HEK293T (cell line): Measurements from ENCODE around the gene APOC3.
A peak's percentile ranks its signal among the peaks of the same experiment; 100 is the strongest.
"Not testable (repeated sequence)": the region's sequence is repeated elsewhere in the genome, so short reads cannot be mapped to it uniquely, and the experiment has no call there.

Experiments used
- CTCF ChIA-PET: fragments of 350-600 bp; formaldehyde crosslinking; extraction: SDS; loops from one replicate; lab custom pipeline; 2021; ENCODE audit warnings: antibody characterized with exemption, inconsistent platforms; lab: Yijun Ruan, JAX
- POLR2A ChIA-PET: fragments of 350-600 bp; formaldehyde crosslinking; extraction: SDS; loops from one replicate; lab custom pipeline; 2020; ENCODE audit warnings: antibody characterized with exemption, inconsistent platforms; lab: Yijun Ruan, JAX
- DNase-seq: peaks from one replicate; pipeline ENCODE4 v3.0.0; 2012; ENCODE audit warnings: mixed read lengths; ENCODE audit errors: extremely low spot score
- ARNT ChIP-seq: fragments of 450-650 bp; IDR thresholded peaks from 2 replicates; pipeline ENCODE4 v1.6.1; 2017; ENCODE audit warnings: mild to moderate bottlenecking
- BHLHE40 ChIP-seq: fragments of 450-650 bp; IDR thresholded peaks from 2 replicates; pipeline ENCODE4 v1.6.1; 2016; ENCODE audit warnings: mild to moderate bottlenecking, moderate library complexity, borderline replicate concordance
- CTBP1 ChIP-seq: fragments of 450-650 bp; IDR thresholded peaks from 2 replicates; pipeline ENCODE4 v1.6.1; 2016; ENCODE audit warnings: borderline replicate concordance
- ELF4 ChIP-seq: fragments of 450-650 bp; IDR thresholded peaks from 2 replicates; pipeline ENCODE4 v1.6.1; 2017; ENCODE audit warnings: antibody characterized with exemption
- FOXA1 ChIP-seq: fragments of 450-650 bp; IDR thresholded peaks from 2 replicates; pipeline ENCODE4 v1.6.1; 2016; ENCODE audit warnings: mild to moderate bottlenecking
- FOXK2 ChIP-seq: fragments of 450-650 bp; IDR thresholded peaks from 2 replicates; pipeline ENCODE4 v1.6.1; 2016; ENCODE audit warnings: mild to moderate bottlenecking
- FOXM1 ChIP-seq: fragments of 450-650 bp; IDR thresholded peaks from 2 replicates; pipeline ENCODE4 v1.6.1; 2017; ENCODE audit warnings: mild to moderate bottlenecking, borderline replicate concordance
- HDGF ChIP-seq: fragments of 450-650 bp; IDR thresholded peaks from 2 replicates; pipeline ENCODE4 v1.6.1; 2017; ENCODE audit warnings: antibody characterized with exemption, borderline replicate concordance
- L3MBTL2 ChIP-seq: fragments of 450-650 bp; conservative IDR thresholded peaks from 2 replicates; pipeline ENCODE4 v1.6.1; 2016; ENCODE audit warnings: mild to moderate bottlenecking
- LEF1 ChIP-seq: fragments of 450-650 bp; IDR thresholded peaks from 2 replicates; pipeline ENCODE4 v1.6.1; 2017; ENCODE audit warnings: mild to moderate bottlenecking, borderline replicate concordance
- NFRKB ChIP-seq: fragments of 450-650 bp; IDR thresholded peaks from 2 replicates; pipeline ENCODE4 v1.6.1; 2016; ENCODE audit warnings: mild to moderate bottlenecking, moderate library complexity
- PKNOX1 ChIP-seq: fragments of 450-650 bp; IDR thresholded peaks from 2 replicates; pipeline ENCODE4 v1.6.1; 2016
- SP1 ChIP-seq: fragments of 450-650 bp; IDR thresholded peaks from 2 replicates; pipeline ENCODE4 v1.6.1; 2017
- SUZ12 ChIP-seq: fragments of 450-650 bp; IDR thresholded peaks from 2 replicates; pipeline ENCODE4 v1.6.1; 2016; ENCODE audit warnings: mild to moderate bottlenecking
- TARDBP ChIP-seq: fragments of 450-650 bp; IDR thresholded peaks from 2 replicates; pipeline ENCODE4 v1.6.1; 2016
- ZNF384 ChIP-seq: fragments of 450-650 bp; IDR thresholded peaks from 2 replicates; pipeline ENCODE4 v1.6.1; 2016

Gene APOC3

GRCh38 chr11:116832350-116833290, 2.9 kb downstream of the APOC3 start:
- no peak for TF ChIP-seq FOXM1
- no peak for TF ChIP-seq ARNT
- TF ChIP-seq NFRKB, result no peak
- no peak for TF ChIP-seq HDGF
- POLR2A ChIA-PET, result no interaction called here
- no peak for DNase-seq
- CTCF ChIA-PET, result no interaction called here

GRCh38 chr11:116833491-116833815, 3.7 kb downstream of the APOC3 start:
- POLR2A ChIA-PET, result interaction anchor here (0.6 kb wide), 1 partner anchor 43 kb away, joined by 4 read pairs; no protein-coding TSS in a partner anchor
- DNase-seq, result no peak
- no peak for TF ChIP-seq ARNT
- CTCF ChIA-PET, result interaction anchor here (0.6 to 0.7 kb wide), 2 partner anchors 42 to 100 kb away, joined by 3 read pairs; partner anchors contain the start of gene APOA5

GRCh38 chr11:116833816-116834534, 4.3 kb downstream of the APOC3 start:
- no peak for DNase-seq
- ChIA-PET POLR2A (interaction anchor here (0.6 to 3.0 kb wide), 2 partner anchors 44 to 46 kb away, joined by 4 to 24 read pairs; partner anchors contain the start of gene ZPR1), CTCF (interaction anchor here (0.6 to 0.7 kb wide), 2 partner anchors 43 to 101 kb away, joined by 3 read pairs; partner anchors contain the start of gene APOA5)
- TF ChIP-seq LEF1, result no peak
- TF ChIP-seq FOXK2, result no peak
- no peak for TF ChIP-seq TARDBP
- TF ChIP-seq ELF4, result no peak
- no peak for TF ChIP-seq L3MBTL2
- no peak for TF ChIP-seq FOXA1
- TF ChIP-seq CTBP1, result no peak

- ChIA-PET CTCF (interaction anchor here (3.3 kb wide), 1 partner anchor 44 kb away, joined by 56 read pairs; the partner anchor contains the start of gene APOA5), POLR2A (interaction anchor here (1.4 to 3.0 kb wide), 4 partner anchors 12 to 47 kb away, joined by 5 to 28 read pairs (median 16); partner anchors contain the start of genes APOA4, APOA5 and ZPR1)
- DNase-seq, result not testable (repeated sequence)
Measured at GRCh38 chr11:116834535-116835041, 4.9 kb downstream of the APOC3 start.

- POLR2A ChIA-PET, result interaction anchor here (0.6 to 3.0 kb wide), 11 partner anchors 12 to 303 kb away, joined by 3 to 28 read pairs (median 5); partner anchors contain the start of genes APOA4, APOA5, BUD13 and ZPR1
- DNase-seq, result peak; percentile 14
- CTCF ChIA-PET, result interaction anchor here (0.6 to 3.3 kb wide), 21 partner anchors 10 to 359 kb away, joined by 3 to 56 read pairs (median 4); partner anchors contain the start of genes APOA4, APOA5 and SIDT2
- TF ChIP-seq L3MBTL2 (no peak), TARDBP (no peak), ZNF384 (no peak), FOXK2 (no peak), ARNT (no peak), LEF1 (no peak), HDGF (no peak), FOXM1 (no peak), BHLHE40 (no peak), PKNOX1 (no peak), SP1 (no peak), SUZ12 (no peak), CTBP1 (no peak), ELF4 (no peak), NFRKB (no peak), FOXA1 (no peak)
Measured at GRCh38 chr11:116835042-116835772, 5.5 kb downstream of the APOC3 start.

GRCh38 chr11:116835791-116836631, 6.3 kb downstream of the APOC3 start:
- DNase-seq, result peak; percentile 93
- ChIA-PET POLR2A (interaction anchor here (0.6 to 3.0 kb wide), 13 partner anchors 10 to 302 kb away, joined by 3 to 28 read pairs (median 5); partner anchors contain the start of genes APOA4, APOA5, BUD13 and ZPR1), CTCF (interaction anchor here (0.6 to 3.3 kb wide), 24 partner anchors 11 to 358 kb away, joined by 3 to 56 read pairs (median 4); partner anchors contain the start of genes APOA4, APOA5 and SIDT2)
- TF ChIP-seq L3MBTL2 (peak; percentile 90), PKNOX1 (no peak)
